Measurements from ENCODE around the gene GRAMD1A. TPM values are rescaled to one million over a fixed set of nuclear protein-coding genes. Genes with fewer than 3 reads are reported as not detected.

GRAMD1A gene
- total RNA-seq, 1 experiment from 2014 or later = 75.4 TPM

GRCh38 chr19:35018379-35018778, 18.3 kb downstream of the GRAMD1A start:
- Histone ChIP-seq H3K9ac (ENCODE audit: low read length) (no peak overlapping the region), H3K36me3 (ENCODE audit: control insufficient read depth in 1 of 2, insufficient read depth in 2 of 2, low read length in 2 of 2) (peaks cover 18 to 37% of the 10 kb centered on the region in 2 experiments; a peak in 3 of 4 replicates), H3K4me2 (ENCODE audit: low read length) (no peak overlapping the region), H3K9me3 (ENCODE audit: control insufficient read depth in 1 of 2, insufficient read depth in 1 of 2, low read depth in 1 of 2, low read length in 2 of 2) (no peaks in the 10 kb centered on the region), H3K79me2 (ENCODE audit: insufficient read depth, low read length) (no peaks in the 10 kb centered on the region), H3K27ac (ENCODE audit: low read depth, low read length) (no peak overlapping the region), H2AFZ (ENCODE audit: low read depth, low read length, poor library complexity, severe bottlenecking) (no peak overlapping the region), H3K4me3 (replicated peaks in 1 of 2; ENCODE audit: low read depth in 1 of 2, low read length in 2 of 2) (no peak overlapping the region), H4K20me1 (ENCODE audit: insufficient read depth) (no peaks in the 10 kb centered on the region), H3K27me3 (ENCODE audit: insufficient read depth, low read length) (no peaks in the 10 kb centered on the region), H3K9me2 (ENCODE audit: insufficient read depth) (no peaks in the 10 kb centered on the region), H3K4me1 (ENCODE audit: control insufficient read depth in 1 of 2, insufficient read depth in 2 of 2, low read length in 2 of 2) (no peaks in the 10 kb centered on the region)
- intact Hi-C loops (cut with micrococcal nuclease) = no loop called here
- POLR2A ChIA-PET = no interaction called here
- RAD21 ChIA-PET (ENCODE audit: low non-redundant PET in 1 of 2, low total read pairs in 2 of 2, uncharacterized antibody in 2 of 2, unreplicated experiment in 2 of 2) = no interaction called here
- TF ChIP-seq SP1 (IDR thresholded peaks at IDR 0.05; ENCODE audit: low read depth) = no peak
- TF ChIP-seq MAX (IDR thresholded peaks at IDR 0.05) = no peak
- no peak for TF ChIP-seq CBX3 (IDR thresholded peaks at IDR 0.05; ENCODE audit: low read depth)
- TF ChIP-seq EZH2 (IDR thresholded peaks at IDR 0.05) = no peak
- TF ChIP-seq EGR1 (IDR thresholded peaks at IDR 0.05; ENCODE audit: low read depth) = no peak
- TF ChIP-seq, protein P1, sequence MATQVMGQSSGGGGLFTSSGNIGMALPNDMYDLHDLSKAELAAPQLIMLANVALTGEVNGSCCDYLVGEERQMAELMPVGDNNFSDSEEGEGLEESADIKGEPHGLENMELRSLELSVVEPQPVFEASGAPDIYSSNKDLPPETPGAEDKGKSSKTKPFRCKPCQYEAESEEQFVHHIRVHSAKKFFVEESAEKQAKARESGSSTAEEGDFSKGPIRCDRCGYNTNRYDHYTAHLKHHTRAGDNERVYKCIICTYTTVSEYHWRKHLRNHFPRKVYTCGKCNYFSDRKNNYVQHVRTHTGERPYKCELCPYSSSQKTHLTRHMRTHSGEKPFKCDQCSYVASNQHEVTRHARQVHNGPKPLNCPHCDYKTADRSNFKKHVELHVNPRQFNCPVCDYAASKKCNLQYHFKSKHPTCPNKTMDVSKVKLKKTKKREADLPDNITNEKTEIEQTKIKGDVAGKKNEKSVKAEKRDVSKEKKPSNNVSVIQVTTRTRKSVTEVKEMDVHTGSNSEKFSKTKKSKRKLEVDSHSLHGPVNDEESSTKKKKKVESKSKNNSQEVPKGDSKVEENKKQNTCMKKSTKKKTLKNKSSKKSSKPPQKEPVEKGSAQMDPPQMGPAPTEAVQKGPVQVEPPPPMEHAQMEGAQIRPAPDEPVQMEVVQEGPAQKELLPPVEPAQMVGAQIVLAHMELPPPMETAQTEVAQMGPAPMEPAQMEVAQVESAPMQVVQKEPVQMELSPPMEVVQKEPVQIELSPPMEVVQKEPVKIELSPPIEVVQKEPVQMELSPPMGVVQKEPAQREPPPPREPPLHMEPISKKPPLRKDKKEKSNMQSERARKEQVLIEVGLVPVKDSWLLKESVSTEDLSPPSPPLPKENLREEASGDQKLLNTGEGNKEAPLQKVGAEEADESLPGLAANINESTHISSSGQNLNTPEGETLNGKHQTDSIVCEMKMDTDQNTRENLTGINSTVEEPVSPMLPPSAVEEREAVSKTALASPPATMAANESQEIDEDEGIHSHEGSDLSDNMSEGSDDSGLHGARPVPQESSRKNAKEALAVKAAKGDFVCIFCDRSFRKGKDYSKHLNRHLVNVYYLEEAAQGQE (IDR thresholded peaks at IDR 0.05; ENCODE audit: low read depth) = no peak
- no peak for TF ChIP-seq TCF7L2 (IDR thresholded peaks at IDR 0.05; ENCODE audit: borderline replicate concordance, extremely low read depth, insufficient read depth, insufficient read length)
- no peak for TF ChIP-seq FOSL1 (IDR thresholded peaks at IDR 0.05; ENCODE audit: low read depth)
- no peak for TF ChIP-seq ATF3 (IDR thresholded peaks at IDR 0.05)
- no peak for TF ChIP-seq ZNF274 (IDR thresholded peaks at IDR 0.05; ENCODE audit: low read depth, low read length)
- TF ChIP-seq EZH2phosphoT487 (IDR thresholded peaks at IDR 0.05; ENCODE audit: borderline replicate concordance) = no peak
- TF ChIP-seq ELF1 (IDR thresholded peaks at IDR 0.05; ENCODE audit: borderline replicate concordance, low read depth) = no peak
- no peak for TF ChIP-seq YY1 (IDR thresholded peaks at IDR 0.05; ENCODE audit: extremely low read depth, insufficient replicate concordance, low read depth, low read length)
- no peak for TF ChIP-seq SIN3A (IDR thresholded peaks at IDR 0.05; ENCODE audit: low read depth)
- no peak for TF ChIP-seq POLR2AphosphoS5 (IDR thresholded peaks at IDR 0.05; ENCODE audit: low read depth, low read length)
- TF ChIP-seq CEBPB (IDR thresholded peaks at IDR 0.05; ENCODE audit: low read depth) = no peak
- ATAC-seq (no peak), DNase-seq (ENCODE audit: low read depth, low spot score) (no peak)
- BruUV-seq (replicated peaks) = no TSS peak
- CTCF ChIA-PET = no interaction called here
